Measurements from ENCODE around the gene MAP9. TPM values are rescaled to one million over a fixed set of nuclear protein-coding genes. Genes with fewer than 3 reads are reported as not detected.

MAP9 gene
- total and polyA plus RNA-seq, 12 donors: 3.4 to 15.1 (median 8.1) TPM

DNA sequence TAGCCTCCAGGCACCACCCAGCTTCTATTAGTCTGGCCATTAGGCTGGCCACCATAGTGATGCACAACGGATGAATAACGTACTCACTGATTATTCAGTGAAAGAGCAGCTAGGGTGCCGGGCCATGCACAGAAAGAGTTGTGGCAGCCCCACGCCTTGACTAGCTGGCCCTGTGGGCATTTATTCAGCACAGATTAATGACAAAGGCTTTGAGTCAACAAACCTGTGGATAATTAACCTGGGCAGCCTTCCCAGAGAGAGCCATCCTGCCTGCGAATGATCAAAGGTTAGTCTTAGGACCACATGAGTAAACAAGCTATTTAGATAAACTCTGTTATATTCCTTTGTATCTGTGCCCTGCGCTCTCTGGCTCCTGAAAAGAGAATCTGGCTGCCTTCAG is 37.2 kb downstream of the MAP9 start:
- Histone ChIP-seq H3K27me3 (no peaks in the 10 kb centered on the region), H3K9me3 (replicated peaks in 1 of 3) (no peaks in the 10 kb centered on the region), H3K4me3 (no peak overlapping the region), H3K36me3 (replicated peaks in 1 of 2) (no peaks in the 10 kb centered on the region), H3K27ac (no peak overlapping the region), H3K4me1 (replicated peaks in 1 of 2) (no peaks in the 10 kb centered on the region)
- TF ChIP-seq POLR2A (IDR thresholded peaks at IDR 0.05): no peak
- TF ChIP-seq, protein P1, sequence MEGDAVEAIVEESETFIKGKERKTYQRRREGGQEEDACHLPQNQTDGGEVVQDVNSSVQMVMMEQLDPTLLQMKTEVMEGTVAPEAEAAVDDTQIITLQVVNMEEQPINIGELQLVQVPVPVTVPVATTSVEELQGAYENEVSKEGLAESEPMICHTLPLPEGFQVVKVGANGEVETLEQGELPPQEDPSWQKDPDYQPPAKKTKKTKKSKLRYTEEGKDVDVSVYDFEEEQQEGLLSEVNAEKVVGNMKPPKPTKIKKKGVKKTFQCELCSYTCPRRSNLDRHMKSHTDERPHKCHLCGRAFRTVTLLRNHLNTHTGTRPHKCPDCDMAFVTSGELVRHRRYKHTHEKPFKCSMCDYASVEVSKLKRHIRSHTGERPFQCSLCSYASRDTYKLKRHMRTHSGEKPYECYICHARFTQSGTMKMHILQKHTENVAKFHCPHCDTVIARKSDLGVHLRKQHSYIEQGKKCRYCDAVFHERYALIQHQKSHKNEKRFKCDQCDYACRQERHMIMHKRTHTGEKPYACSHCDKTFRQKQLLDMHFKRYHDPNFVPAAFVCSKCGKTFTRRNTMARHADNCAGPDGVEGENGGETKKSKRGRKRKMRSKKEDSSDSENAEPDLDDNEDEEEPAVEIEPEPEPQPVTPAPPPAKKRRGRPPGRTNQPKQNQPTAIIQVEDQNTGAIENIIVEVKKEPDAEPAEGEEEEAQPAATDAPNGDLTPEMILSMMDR (IDR thresholded peaks at IDR 0.05): no peak
- no peak for DNase-seq
- WGBS, 4 donors: 79 to 86% (median 79%) methylated on average over 4 to 6 of the region's 6 CpGs
- intact Hi-C loops (cut with DNase I): no loop called here

DNA sequence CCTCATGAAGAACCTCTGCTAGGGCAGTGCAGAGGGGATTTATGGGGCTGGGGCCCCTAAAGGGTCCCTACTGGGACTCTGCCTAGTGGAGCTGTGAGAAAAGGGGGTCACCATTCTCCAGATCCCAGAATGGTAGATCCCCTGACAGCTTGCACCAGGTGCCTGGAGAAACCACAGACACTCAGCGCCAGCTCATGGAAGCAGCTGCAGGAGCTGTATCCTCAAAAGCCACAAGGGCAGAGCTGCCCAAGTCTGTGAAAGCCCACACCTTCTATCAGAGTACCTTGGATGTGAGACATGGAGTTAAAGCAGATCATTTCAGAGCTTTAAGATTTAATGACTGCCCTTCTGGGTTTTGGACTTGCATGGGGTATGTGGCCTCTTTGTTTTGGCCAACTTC is 38.6 kb downstream of the MAP9 start:
- TF ChIP-seq, protein P1 (IDR thresholded peaks at IDR 0.05): no peak
- no peak for TF ChIP-seq POLR2A (IDR thresholded peaks at IDR 0.05)
- 71 to 100% (median 91%) methylated on average over 1 of the region's 1 CpG for WGBS, 4 donors
- DNase-seq: no peak
- H3K27me3 ChIP-seq: no peaks in the 10 kb centered on the region
- H3K4me3 ChIP-seq: no peak overlapping the region
- H3K36me3 ChIP-seq (replicated peaks in 1 of 2): no peaks in the 10 kb centered on the region
- no peak overlapping the region for H3K27ac ChIP-seq
- no peaks in the 10 kb centered on the region for H3K4me1 ChIP-seq (replicated peaks in 1 of 2)
- intact Hi-C loops (cut with DNase I): no loop called here
- no peaks in the 10 kb centered on the region for H3K9me3 ChIP-seq (replicated peaks in 1 of 3)

DNA sequence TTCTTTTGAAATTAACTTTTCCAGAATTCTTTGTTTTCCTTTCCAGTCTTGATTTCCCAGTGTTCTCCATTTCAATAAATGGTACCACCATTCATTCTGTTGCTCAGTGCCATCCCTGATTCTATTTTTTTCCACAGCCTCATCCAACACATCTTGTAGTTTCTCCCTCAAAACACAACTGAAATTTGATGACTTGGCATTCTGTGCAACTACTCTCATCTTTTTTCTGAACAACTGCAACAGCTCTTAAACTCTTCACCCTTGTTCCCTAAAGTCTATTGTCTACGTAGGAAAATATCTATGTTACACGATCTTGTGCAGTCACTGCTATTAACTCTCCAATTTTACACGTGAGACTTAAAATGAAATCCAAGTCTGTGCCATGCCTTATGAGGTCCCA is 40.5 kb downstream of the MAP9 start:
- intact Hi-C loops (cut with DNase I): no loop called here
- no peak for TF ChIP-seq POLR2A (IDR thresholded peaks at IDR 0.05)
- TF ChIP-seq, protein P1 (IDR thresholded peaks at IDR 0.05): no peak
- H3K4me3 ChIP-seq: no peak overlapping the region
- 63 to 83% (median 74%) methylated on average over 3 of the region's 3 CpGs for WGBS, 4 donors
- DNase-seq: no peak
- H3K9me3 ChIP-seq (replicated peaks in 1 of 3): no peaks in the 10 kb centered on the region
- H3K27ac ChIP-seq: no peak overlapping the region
- H3K4me1 ChIP-seq (replicated peaks in 1 of 2): no peaks in the 10 kb centered on the region
- H3K36me3 ChIP-seq (replicated peaks in 1 of 2): no peaks in the 10 kb centered on the region
- no peaks in the 10 kb centered on the region for H3K27me3 ChIP-seq

DNA sequence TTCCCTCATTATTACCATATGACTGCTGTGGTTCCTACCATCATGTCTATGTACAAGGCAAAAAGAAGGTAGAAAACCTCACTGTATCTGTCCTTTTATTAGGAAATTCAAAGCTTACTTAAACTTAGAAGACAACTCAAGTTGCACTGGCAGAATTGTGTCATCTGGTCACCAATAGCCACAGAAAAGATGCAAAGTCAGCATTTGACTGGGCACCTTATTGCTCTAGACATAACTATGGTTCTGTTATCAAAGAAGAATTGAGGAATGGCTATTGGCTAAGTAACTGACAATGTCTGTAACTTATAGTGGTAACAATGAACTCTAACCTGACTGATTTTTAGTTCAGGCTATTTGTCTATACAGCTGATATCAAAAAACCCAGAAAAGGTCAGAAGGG is 45.3 kb downstream of the MAP9 start:
- no peaks in the 10 kb centered on the region for H3K4me1 ChIP-seq (replicated peaks in 1 of 2)
- H3K36me3 ChIP-seq (replicated peaks in 1 of 2): no peaks in the 10 kb centered on the region
- no peak for DNase-seq
- no peak for TF ChIP-seq POLR2A (IDR thresholded peaks at IDR 0.05)
- TF ChIP-seq, protein P1 (IDR thresholded peaks at IDR 0.05): no peak
- no peak overlapping the region for H3K27ac ChIP-seq
- no peaks in the 10 kb centered on the region for H3K9me3 ChIP-seq (replicated peaks in 1 of 3)
- intact Hi-C loops (cut with DNase I): no loop called here
- no peaks in the 10 kb centered on the region for H3K27me3 ChIP-seq
- no peak overlapping the region for H3K4me3 ChIP-seq
